HuH-7 (cell line): ENCODE measurements around the gene AFAP1L2.

Experiments
- DNase-seq: peaks from one replicate; pipeline ENCODE4 v3.0.0; 2011; ENCODE audit warnings: low spot score

AFAP1L2 gene

GRCh38 chr10:114412907-114413797 lies 8.8 kb upstream of the AFAP1L2 start:
- no peak for DNase-seq

- DNase-seq, result no peak
Measured at GRCh38 chr10:114408968-114409444, 4.7 kb upstream of the AFAP1L2 start.

GRCh38 chr10:114408112-114408967 lies 4.0 kb upstream of the AFAP1L2 start:
- DNase-seq, result no peak

- no peak for DNase-seq
Measured at GRCh38 chr10:114406455-114406854, 2.2 kb upstream of the AFAP1L2 start.

GRCh38 chr10:114405011-114405350 lies 679 bp upstream of the AFAP1L2 start:
- DNase-seq, result no peak

- no peak for DNase-seq
Measured at GRCh38 chr10:114403541-114404161, 651 bp downstream of the AFAP1L2 start.

- no peak for DNase-seq
Measured at GRCh38 chr10:114402871-114403540, 1.3 kb downstream of the AFAP1L2 start.

GRCh38 chr10:114402233-114402632 lies 2.1 kb downstream of the AFAP1L2 start:
- DNase-seq, result no peak

- no peak for DNase-seq
Measured at GRCh38 chr10:114401195-114401791, 3.0 kb downstream of the AFAP1L2 start.

- no peak for DNase-seq
Measured at GRCh38 chr10:114400091-114400490, 4.2 kb downstream of the AFAP1L2 start.

- no peak for DNase-seq
Measured at GRCh38 chr10:114399576-114399975, 4.7 kb downstream of the AFAP1L2 start.

- no peak for DNase-seq
Measured at GRCh38 chr10:114398587-114399331, 5.5 kb downstream of the AFAP1L2 start.

- no peak for DNase-seq
Measured at GRCh38 chr10:114397651-114398145, 6.6 kb downstream of the AFAP1L2 start.

- no peak for DNase-seq
Measured at GRCh38 chr10:114396464-114396863, 7.8 kb downstream of the AFAP1L2 start.

- DNase-seq, result no peak
Measured at GRCh38 chr10:114395366-114396022, 8.8 kb downstream of the AFAP1L2 start.

GRCh38 chr10:114394531-114394930 lies 9.8 kb downstream of the AFAP1L2 start:
- no peak for DNase-seq

- no peak for DNase-seq
Measured at GRCh38 chr10:114393886-114394285, 10.4 kb downstream of the AFAP1L2 start.

- no peak for DNase-seq
Measured at GRCh38 chr10:114393482-114393881, 10.8 kb downstream of the AFAP1L2 start.

- no peak for DNase-seq
Measured at GRCh38 chr10:114392112-114392835, 12.0 kb downstream of the AFAP1L2 start.
